T-helper 22 cell (primary cell): Measurements from ENCODE around the gene VSIG2.

Experiments
- DNase-seq: peaks from one replicate; pipeline ENCODE4 v3.0.0-alpha.2; 2020; ENCODE audit warnings: low read depth

VSIG2 gene

GRCh38 chr11:124748481-124749343, 3.3 kb downstream of the VSIG2 start:
- no peak for DNase-seq

- no peak for DNase-seq
These were observed 4.0 kb downstream of the VSIG2 start for GRCh38 chr11:124748100-124748418.

- DNase-seq, result no peak
These were observed 4.5 kb downstream of the VSIG2 start for GRCh38 chr11:124747406-124748099.

- DNase-seq, result peak; percentile 53
These were observed 5.3 kb downstream of the VSIG2 start for GRCh38 chr11:124746621-124747243.

- DNase-seq, result no peak
These were observed 6.0 kb downstream of the VSIG2 start for GRCh38 chr11:124745835-124746620.

GRCh38 chr11:124745270-124745834, 6.7 kb downstream of the VSIG2 start:
- DNase-seq, result no peak

- no peak for DNase-seq
These were observed 9.0 kb downstream of the VSIG2 start for GRCh38 chr11:124743050-124743449.

GRCh38 chr11:124742555-124742954, 9.5 kb downstream of the VSIG2 start:
- no peak for DNase-seq

GRCh38 chr11:124740277-124740882, 11.7 kb downstream of the VSIG2 start:
- no peak for DNase-seq

- peak; percentile 70 for DNase-seq
These were observed 12.4 kb downstream of the VSIG2 start, which contains the start of gene NRGN for GRCh38 chr11:124739479-124740276. Gene NRGN (plus strand): TSS chr11:124739942. CDS start chr11:124740085, 143 bp downstream.

GRCh38 chr11:124738713-124739478, 13.2 kb downstream of the VSIG2 start:
- DNase-seq, result no peak

- DNase-seq, result no peak
These were observed 14.3 kb downstream of the VSIG2 start for GRCh38 chr11:124737638-124738305.

GRCh38 chr11:124736736-124737135, 15.3 kb downstream of the VSIG2 start:
- no peak for DNase-seq

GRCh38 chr11:124732230-124732629, 19.8 kb downstream of the VSIG2 start:
- no peak for DNase-seq

GRCh38 chr11:124729571-124729970, 22.5 kb downstream of the VSIG2 start:
- no peak for DNase-seq

GRCh38 chr11:124728134-124728533, 23.9 kb downstream of the VSIG2 start:
- DNase-seq, result no peak

- DNase-seq, result no peak
These were observed 24.6 kb downstream of the VSIG2 start for GRCh38 chr11:124727474-124727873.

- no peak for DNase-seq
These were observed 26.3 kb downstream of the VSIG2 start for GRCh38 chr11:124725719-124726105.
